HG02763 (cell line): ENCODE data around the gene KLK10.
"Not testable (repeated sequence)": the region's sequence is repeated elsewhere in the genome, so short reads cannot be mapped to it uniquely, and the experiment has no call there.

Experiments
- ATAC-seq: cut with Tn5 transposase; IDR thresholded peaks from one replicate; pipeline ENCODE4 v1.9.1; 2021; ENCODE audit warnings: mild to moderate bottlenecking, moderate library complexity; ENCODE audit not compliant: unreplicated experiment

Gene KLK10

GRCh38 chr19:51003316-51003715, 16.2 kb downstream of the KLK10 start:
- no peak for ATAC-seq

DNA sequence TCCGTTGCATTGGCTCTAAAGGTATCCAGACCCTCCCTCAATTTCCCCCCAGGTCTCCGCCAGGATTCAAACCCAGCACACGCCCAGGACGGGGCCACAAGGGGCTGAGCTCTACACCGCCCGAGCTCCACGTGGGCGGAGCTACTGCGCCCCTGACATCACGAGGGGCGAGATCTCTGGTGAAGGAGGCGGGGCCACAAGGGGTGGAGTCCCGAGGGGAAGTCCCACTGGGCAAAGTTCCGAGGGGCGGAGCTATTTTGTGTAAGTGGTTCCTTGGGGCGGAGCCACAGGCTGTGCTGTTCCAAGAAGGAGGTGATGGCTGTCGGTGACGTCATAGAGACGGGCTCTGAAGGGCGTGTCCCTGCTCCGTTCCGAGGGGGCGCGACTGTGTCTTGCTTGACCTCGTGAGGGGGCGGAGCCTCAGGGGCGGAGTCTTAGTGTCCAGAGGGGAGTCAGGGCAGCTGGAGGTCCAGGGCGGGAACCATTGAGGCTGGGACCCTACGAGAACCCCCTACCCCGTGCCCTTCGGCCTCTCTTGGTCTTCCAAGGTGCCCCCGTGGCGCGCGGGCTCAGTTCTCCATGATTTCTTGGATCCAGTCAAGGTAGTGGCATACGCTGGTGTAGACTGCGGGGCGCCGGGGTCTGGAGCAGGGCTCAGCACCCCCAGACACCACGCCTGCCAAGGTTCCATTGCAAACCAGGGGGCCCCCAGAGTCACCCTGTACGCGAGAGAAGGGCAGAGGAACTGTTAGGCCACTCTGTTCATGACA, 16.8 kb downstream of the KLK10 start:
- ATAC-seq, result no peak

DNA sequence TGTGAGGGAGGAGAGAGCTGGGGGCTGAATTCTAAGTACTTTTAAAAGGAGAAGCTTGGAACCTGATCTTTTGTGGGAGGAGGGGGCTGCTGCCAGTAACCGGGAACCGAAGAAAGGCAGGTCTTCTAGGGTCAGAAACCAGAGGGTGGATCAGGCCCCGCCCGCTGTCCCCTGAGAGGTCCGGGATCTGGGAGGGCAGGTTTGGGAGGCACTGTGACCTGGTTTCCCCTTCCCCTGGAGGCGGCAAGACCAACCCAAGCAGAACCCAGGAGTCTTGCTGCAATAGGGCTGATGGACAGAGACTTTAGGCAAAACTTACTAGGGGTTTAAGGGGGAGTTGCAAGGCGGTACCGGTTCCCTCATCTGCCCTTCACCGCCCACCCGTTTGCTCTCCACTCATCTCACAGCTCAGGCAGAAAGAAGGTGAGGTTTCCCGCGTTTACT, 17.4 kb downstream of the KLK10 start:
- no peak for ATAC-seq

GRCh38 chr19:51001515-51001914, 18.0 kb downstream of the KLK10 start, which contains the start of gene KLK8:
TSS of gene KLK8 (minus strand) at chr19:51001604. CDS start at chr19:51001167, 437 bp downstream.
- no peak for ATAC-seq

DNA sequence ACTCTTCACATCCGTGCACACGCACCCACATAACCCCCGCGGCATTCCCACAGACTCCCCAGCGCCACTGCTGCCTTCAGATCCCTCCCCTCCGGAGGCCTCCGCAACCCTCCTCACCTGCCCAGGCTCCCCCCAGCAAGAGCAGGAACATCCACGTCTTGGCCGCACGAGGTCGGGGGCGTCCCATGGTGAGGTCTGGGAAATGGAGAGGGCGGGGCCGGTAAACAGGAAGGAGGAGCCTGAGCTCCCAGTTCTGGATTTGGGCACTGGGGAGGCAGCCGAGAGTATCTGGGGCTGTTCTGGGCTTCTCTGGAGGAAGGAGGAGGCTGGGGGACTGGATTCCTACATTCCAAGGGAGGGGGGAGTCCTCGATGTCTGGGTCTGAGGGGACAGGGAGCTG, 18.5 kb downstream of the KLK10 start:
- ATAC-seq, result no peak

- no peak for ATAC-seq
Measured at GRCh38 chr19:51000426-51000825, 19.1 kb downstream of the KLK10 start.

- no peak for ATAC-seq
Measured at GRCh38 chr19:50998686-50999085, 20.8 kb downstream of the KLK10 start.

- ATAC-seq, result no peak
Measured at GRCh38 chr19:50998061-50998460, 21.4 kb downstream of the KLK10 start.

DNA sequence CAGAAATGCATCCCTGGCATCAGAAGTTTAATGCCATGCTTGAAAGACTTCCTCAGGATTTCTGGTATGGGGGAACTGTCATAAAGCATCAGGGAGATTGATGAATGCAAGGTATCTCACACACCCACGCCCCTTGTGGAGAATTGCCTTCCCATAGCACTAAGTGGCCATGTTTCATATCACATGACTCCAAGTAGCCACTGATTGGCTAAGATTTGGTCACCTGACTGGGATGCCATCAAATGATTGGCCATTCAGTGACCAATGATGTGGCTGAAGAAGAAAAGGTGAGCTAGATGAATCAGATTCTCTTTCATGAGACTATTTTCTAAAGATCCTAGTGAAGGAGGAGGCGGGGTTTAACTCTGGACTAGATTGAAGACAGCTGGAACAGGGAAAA, 25.4 kb downstream of the KLK10 start:
- ATAC-seq, result no peak

DNA sequence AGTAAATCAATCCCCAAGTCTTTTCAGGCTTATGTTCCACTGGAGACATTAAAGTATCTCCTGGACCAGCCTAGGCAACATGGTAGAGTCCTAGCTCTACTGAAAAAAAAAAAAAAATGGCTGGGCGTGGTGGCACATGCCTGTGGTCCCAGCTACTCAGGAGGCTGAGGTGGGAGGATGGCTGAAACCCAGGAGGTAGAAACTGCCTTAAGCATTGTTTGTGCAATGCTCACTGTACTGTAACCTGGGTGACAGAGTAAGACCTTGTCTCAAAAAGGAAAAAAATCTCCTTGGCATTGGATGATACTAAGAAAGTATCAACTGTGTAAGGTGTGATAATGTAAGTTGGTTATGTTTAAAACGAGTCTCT, 26.9 kb downstream of the KLK10 start:
- no peak for ATAC-seq

DNA sequence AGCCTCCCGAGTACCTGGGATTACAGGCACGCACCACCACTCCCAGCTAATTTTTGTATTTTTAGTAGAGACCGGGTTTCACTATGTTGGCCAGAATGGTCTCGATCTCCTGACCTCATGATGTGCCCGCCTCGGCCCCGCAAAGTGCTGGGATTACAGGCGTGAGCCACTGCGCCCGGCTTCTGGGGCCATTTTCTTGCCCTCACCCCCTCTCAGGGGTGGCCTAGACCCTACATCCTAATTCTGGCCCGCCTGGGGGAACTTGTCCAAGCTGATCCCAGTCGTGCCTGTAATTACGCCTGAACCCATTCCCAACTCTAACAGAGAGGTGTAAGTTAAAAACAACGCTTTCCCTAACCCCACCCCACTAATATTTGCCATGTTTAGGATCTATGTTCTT, 35.1 kb downstream of the KLK10 start:
- not testable (repeated sequence) for ATAC-seq

- ATAC-seq, result no peak
Measured at GRCh38 chr19:50983625-50984292, 35.8 kb downstream of the KLK10 start, which contains the start of gene KLK7. TSS of gene KLK7 (minus strand) at chr19:50983917. CDS start at chr19:50982399, 1,518 bp downstream.

GRCh38 chr19:50982186-50982585, 37.3 kb downstream of the KLK10 start:
- ATAC-seq, result no peak

DNA sequence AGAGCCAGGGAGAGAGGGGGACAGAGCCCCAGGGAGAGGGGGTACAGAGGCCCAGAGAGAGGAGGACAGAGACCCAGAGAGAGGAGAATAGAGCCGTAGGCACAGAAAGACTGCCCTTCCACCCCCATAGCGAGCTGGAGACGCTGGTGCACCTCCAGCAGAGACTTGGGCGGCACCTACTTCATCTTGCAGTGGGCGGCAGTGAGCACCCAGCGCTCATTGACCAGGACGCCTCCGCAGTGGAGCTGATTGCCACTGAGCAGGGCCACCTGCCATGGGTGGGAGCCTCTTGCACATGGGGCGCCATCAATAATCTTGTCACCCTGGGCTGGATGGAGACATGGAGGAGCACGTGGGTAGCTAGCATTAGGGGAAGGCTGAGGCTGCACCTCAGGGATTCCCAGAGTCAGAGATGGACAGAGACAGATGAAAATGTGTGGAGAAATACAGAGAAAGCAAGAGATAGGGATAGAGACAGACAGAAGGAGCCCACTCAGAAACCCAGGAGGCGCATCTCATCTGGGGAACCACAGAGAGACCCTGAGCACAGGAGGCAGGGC, 37.8 kb downstream of the KLK10 start:
- ATAC-seq, result no peak

- ATAC-seq, result no peak
Measured at GRCh38 chr19:50980208-50980607, 39.3 kb downstream of the KLK10 start.

GRCh38 chr19:50979758-50980157, 39.8 kb downstream of the KLK10 start:
- ATAC-seq, result no peak

DNA sequence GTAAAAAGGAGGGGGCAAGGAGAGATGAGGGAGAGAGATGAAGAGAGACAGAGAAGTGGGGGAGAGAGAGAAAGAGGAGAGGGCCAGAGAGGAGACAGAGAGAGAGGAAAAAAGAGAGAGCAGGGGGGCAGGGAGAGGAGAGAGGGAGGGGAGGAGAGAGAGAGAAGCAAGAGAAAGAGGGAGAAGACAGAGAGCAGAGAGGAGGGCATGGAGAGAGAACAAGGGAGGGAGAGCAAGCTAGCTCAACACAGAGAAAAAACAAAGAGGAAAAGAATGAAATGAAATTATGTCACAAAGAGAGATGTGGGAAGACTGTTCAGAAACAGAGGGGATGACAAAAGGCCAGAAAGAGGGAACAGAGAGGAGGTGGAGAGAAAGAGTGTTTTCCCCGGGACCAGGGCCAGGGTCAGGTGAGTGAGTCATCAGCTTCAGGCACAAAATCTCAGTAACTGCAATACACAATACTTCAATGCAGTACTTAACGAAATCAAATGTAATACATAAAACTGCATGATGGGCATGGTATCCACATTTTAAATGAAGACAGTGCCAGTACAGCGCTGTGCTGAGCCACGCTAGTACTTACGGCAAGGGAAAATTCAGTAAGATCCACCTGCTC, 40.6 kb downstream of the KLK10 start:
- no peak for ATAC-seq

- ATAC-seq, result no peak
Measured at GRCh38 chr19:50977626-50978025, 41.9 kb downstream of the KLK10 start.

DNA sequence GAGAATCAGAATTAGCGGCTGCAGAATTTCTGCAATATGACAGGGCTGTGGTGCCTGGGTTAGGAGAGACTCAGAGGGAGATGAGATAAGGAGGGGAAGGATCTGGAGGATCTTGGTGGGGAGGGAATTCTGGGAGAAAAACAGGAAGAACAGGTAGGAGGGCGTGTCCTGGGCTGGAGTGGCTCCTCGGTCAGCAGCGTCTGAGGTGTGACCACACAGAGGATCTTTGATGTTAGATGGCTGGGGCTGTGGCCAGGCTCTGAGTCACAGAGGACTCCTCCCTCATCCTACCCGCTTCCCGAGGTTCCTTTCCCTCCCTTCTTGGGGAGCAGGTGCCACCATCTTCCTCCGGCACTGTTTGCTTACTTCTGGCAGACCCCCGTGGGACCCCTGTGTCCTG, 43.7 kb downstream of the KLK10 start:
- no peak for ATAC-seq

GRCh38 chr19:50974702-50975556, 44.6 kb downstream of the KLK10 start:
- ATAC-seq, result no peak
